22Rv1 (cell line): Measurements from ENCODE around the gene MAP4K4.

Experiments
- H3K27ac ChIP-seq: fragments of 450-650 bp; 2 replicates; pipeline ENCODE4 v1.5.1; 2017
- CTCF ChIP-seq: fragments of 450-650 bp; IDR thresholded peaks from 2 replicates; pipeline ENCODE4 v1.5.1; 2017; ENCODE audit warnings: mild to moderate bottlenecking
- ZFX ChIP-seq: fragments of 450-650 bp; IDR thresholded peaks from 2 replicates; pipeline ENCODE4 v1.6.1; 2017; ENCODE audit warnings: antibody characterized with exemption, borderline replicate concordance

The MAP4K4 gene

GRCh38 chr2:101752716-101753616 lies 55.5 kb downstream of the MAP4K4 start:
- no peak overlapping the region for H3K27ac ChIP-seq
- TF ChIP-seq ZFX (no peak), CTCF (no peak)

- H3K27ac ChIP-seq = peak overlapping the region; percentile 4; the same call in 1 of the 2 replicates
These were observed 56.4 kb downstream of the MAP4K4 start for GRCh38 chr2:101753720-101754490.

GRCh38 chr2:101754618-101755017 lies 57.1 kb downstream of the MAP4K4 start:
- H3K27ac ChIP-seq = peak overlapping the region; percentile 4; the same call in 1 of the 2 replicates
- TF ChIP-seq ZFX = no peak

More at GRCh38 chr2:101753720-101754490, 56.4 kb downstream of the MAP4K4 start:
- TF ChIP-seq CTCF (no peak), ZFX (no peak)

- TF ChIP-seq ZFX (no peak), CTCF (no peak)
- H3K27ac ChIP-seq = no peak overlapping the region
These were observed 58.8 kb downstream of the MAP4K4 start for GRCh38 chr2:101756266-101756665.

- no peak overlapping the region for H3K27ac ChIP-seq
- no peak for TF ChIP-seq ZFX
- TF ChIP-seq CTCF = no peak
These were observed 60.5 kb downstream of the MAP4K4 start for GRCh38 chr2:101758001-101758400.

- TF ChIP-seq ZFX (no peak), CTCF (no peak)
- H3K27ac ChIP-seq = no peak overlapping the region
These were observed 61.7 kb downstream of the MAP4K4 start for GRCh38 chr2:101759162-101759561.

- no peak overlapping the region for H3K27ac ChIP-seq
- TF ChIP-seq ZFX (no peak), CTCF (no peak)
These were observed 65.1 kb downstream of the MAP4K4 start for GRCh38 chr2:101762451-101763171.
